ENCODE measurements around the gene ARMC2. TPM values are rescaled to one million over a fixed set of nuclear protein-coding genes. Genes with fewer than 3 reads are reported as not detected.

The ARMC2 gene
- total and polyA plus RNA-seq, 2 of the 8 experiments (the other 6 are each of a cell fraction or from before 2014, with no cell fraction given) = 1.6 to 4.4 TPM

- H3K4me1 ChIP-seq (replicated peaks in 1 of 4; ENCODE audit: control insufficient read depth in 3 of 4, insufficient read depth in 4 of 4, low read length in 3 of 4) = no peaks in the 10 kb centered on the region
- H3K27ac ChIP-seq (ENCODE audit: low read depth, low read length) = no peak overlapping the region
- H3K23ac ChIP-seq (ENCODE audit: insufficient read length) = no peak overlapping the region
- H2AFZ ChIP-seq (ENCODE audit: low read length) = no peak overlapping the region
- H2BK120ac ChIP-seq (replicated peaks; ENCODE audit: low read depth, low read length) = no peak overlapping the region
- H4K8ac ChIP-seq (ENCODE audit: extremely low read depth, insufficient read depth, low read length) = no peak overlapping the region
- no peak overlapping the region for H2BK15ac ChIP-seq (ENCODE audit: low read length)
- H4K91ac ChIP-seq (replicated peaks; ENCODE audit: insufficient read length, low read length) = no peak overlapping the region
- no peak overlapping the region for H3K18ac ChIP-seq (ENCODE audit: extremely low read depth, low read length)
- H2BK20ac ChIP-seq (ENCODE audit: low read length) = no peak overlapping the region
- WGBS, 2 experiments (ENCODE audit: extremely low coverage in 1 of 2, insufficient coverage in 1 of 2, insufficient read length in 1 of 2, insufficient replicate concordance in 2 of 2, low coverage in 1 of 2, low lambda C conversion rate in 2 of 2, missing lambda C conversion rate in 1 of 2) = 84% methylated on average over 1 of the region's 1 CpG; no CpG with 5 or more reads in 1 of the 2 experiments
- H3K23me2 ChIP-seq (ENCODE audit: low read depth, low read length) = peaks cover 6% of the 10 kb centered on the region; the same call in 1 of the 2 replicates
- CTCF ChIA-PET (ENCODE audit: partially characterized antibody) = interaction anchor here (1.2 to 2.4 kb wide), 4 partner anchors 11 to 45 kb away, joined by 4 to 17 read pairs (median 8); no protein-coding TSS in a partner anchor
- H2AK5ac ChIP-seq (ENCODE audit: low read depth, low read length) = no peak overlapping the region
- H3K56ac ChIP-seq (replicated peaks; ENCODE audit: insufficient read length, low read depth, low read length) = no peak overlapping the region
- H3K79me1 ChIP-seq (ENCODE audit: low read depth, low read length) = no peaks in the 10 kb centered on the region
- no peak overlapping the region for H2BK5ac ChIP-seq (ENCODE audit: low read depth, low read length)
- DNase-seq (ENCODE audit: low read depth in 1 of 2, low spot score in 2 of 2) (no peak), FAIRE-seq (no peak)
- POLR2A ChIA-PET (ENCODE audit: partially characterized antibody) = no interaction called here
- no peaks in the 10 kb centered on the region for H3K27me3 ChIP-seq (replicated peaks in 1 of 4; ENCODE audit: control insufficient read depth in 3 of 4, extremely low read depth in 1 of 4, insufficient read depth in 3 of 4, low read length in 3 of 4)
- no peak overlapping the region for H4K5ac ChIP-seq (ENCODE audit: insufficient read length, low read depth, low read length)
- no peak overlapping the region for H2BK12ac ChIP-seq (ENCODE audit: low read depth, low read length)
- H3K4ac ChIP-seq (replicated peaks; ENCODE audit: insufficient read length, low read depth, low read length) = no peak overlapping the region
- H3K4me2 ChIP-seq (ENCODE audit: insufficient read depth in 1 of 2, low read depth in 2 of 2, low read length in 2 of 2) = no peak overlapping the region
- H3K79me2 ChIP-seq (ENCODE audit: control insufficient read depth in 1 of 2, insufficient read depth in 2 of 2, low read length in 2 of 2) = no peaks in the 10 kb centered on the region
- H3K9me3 ChIP-seq (ENCODE audit: insufficient read depth in 2 of 2, low read depth in 1 of 2, low read length in 1 of 2) = no peaks in the 10 kb centered on the region
- peaks cover 0 to 6% of the 10 kb centered on the region in 2 experiments for H4K20me1 ChIP-seq (replicated peaks in 1 of 2; ENCODE audit: control insufficient read depth in 1 of 2, insufficient read depth in 2 of 2, low read length in 2 of 2)
- no peak overlapping the region for H3K9ac ChIP-seq (replicated peaks in 1 of 4; ENCODE audit: extremely low read depth in 1 of 4, low read depth in 3 of 4, low read length in 3 of 4)
- no peak overlapping the region for H3K14ac ChIP-seq (ENCODE audit: insufficient read length)
- H3K4me3 ChIP-seq (ENCODE audit: extremely low read depth in 1 of 4, insufficient read depth in 2 of 4, low read depth in 3 of 4, low read length in 4 of 4) = no peak overlapping the region
- no peaks in the 10 kb centered on the region for H3K36me3 ChIP-seq (ENCODE audit: control insufficient read depth in 2 of 4, insufficient read depth in 4 of 4, low read length in 3 of 4)
- no peak for TF ChIP-seq TEAD4 (IDR thresholded peaks at IDR 0.05; ENCODE audit: low read depth, low read length)
- TF ChIP-seq SRF (IDR thresholded peaks at IDR 0.05; ENCODE audit: low read depth, low read length) = no peak
- no peak for TF ChIP-seq YY1 (IDR thresholded peaks at IDR 0.05; ENCODE audit: low read depth, low read length)
- no peak for TF ChIP-seq TBP (IDR thresholded peaks at IDR 0.05; ENCODE audit: low read depth, low read length)
- TF ChIP-seq, protein P1, sequence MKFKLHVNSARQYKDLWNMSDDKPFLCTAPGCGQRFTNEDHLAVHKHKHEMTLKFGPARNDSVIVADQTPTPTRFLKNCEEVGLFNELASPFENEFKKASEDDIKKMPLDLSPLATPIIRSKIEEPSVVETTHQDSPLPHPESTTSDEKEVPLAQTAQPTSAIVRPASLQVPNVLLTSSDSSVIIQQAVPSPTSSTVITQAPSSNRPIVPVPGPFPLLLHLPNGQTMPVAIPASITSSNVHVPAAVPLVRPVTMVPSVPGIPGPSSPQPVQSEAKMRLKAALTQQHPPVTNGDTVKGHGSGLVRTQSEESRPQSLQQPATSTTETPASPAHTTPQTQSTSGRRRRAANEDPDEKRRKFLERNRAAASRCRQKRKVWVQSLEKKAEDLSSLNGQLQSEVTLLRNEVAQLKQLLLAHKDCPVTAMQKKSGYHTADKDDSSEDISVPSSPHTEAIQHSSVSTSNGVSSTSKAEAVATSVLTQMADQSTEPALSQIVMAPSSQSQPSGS (IDR thresholded peaks at IDR 0.05; ENCODE audit: low read length) = no peak
- TF ChIP-seq FOSL1 (IDR thresholded peaks at IDR 0.05; ENCODE audit: insufficient read depth, low read depth, low read length) = no peak
- TF ChIP-seq NRF1 (IDR thresholded peaks at IDR 0.05; ENCODE audit: low read depth, low read length) = no peak
- TF ChIP-seq CBX5 (IDR thresholded peaks at IDR 0.05; ENCODE audit: low read depth, low read length) = no peak
- no peak for TF ChIP-seq SP1 (IDR thresholded peaks at IDR 0.05; ENCODE audit: low read depth, low read length)
- no peak for TF ChIP-seq MAFK (IDR thresholded peaks at IDR 0.05; ENCODE audit: low read depth, low read length)
- no peak for TF ChIP-seq PHF8 (conservative IDR thresholded peaks at IDR 0.05; ENCODE audit: low read depth, low read length)
- TF ChIP-seq RAD21 (IDR thresholded peaks at IDR 0.05 in 1 of 2, conservative IDR thresholded peaks at IDR 0.05 in 1 of 2; ENCODE audit: low read depth in 2 of 2, low read length in 2 of 2) = no peak
- TF ChIP-seq SP2 (IDR thresholded peaks at IDR 0.05; ENCODE audit: low read length) = no peak
Measured at GRCh38 chr6:108883172-108883571, 35.0 kb downstream of the ARMC2 start.

All from H1 (cell line).